ENCODE results near the gene CPNE2. TPM values are rescaled to one million over a fixed set of nuclear protein-coding genes. Genes with fewer than 3 reads are reported as not detected.
"Not testable (repeated sequence)": the region's sequence is repeated elsewhere in the genome, so short reads cannot be mapped to it uniquely, and the experiment has no call there.

Gene CPNE2
- total RNA-seq, 1 donor = 13.3 TPM

DNA sequence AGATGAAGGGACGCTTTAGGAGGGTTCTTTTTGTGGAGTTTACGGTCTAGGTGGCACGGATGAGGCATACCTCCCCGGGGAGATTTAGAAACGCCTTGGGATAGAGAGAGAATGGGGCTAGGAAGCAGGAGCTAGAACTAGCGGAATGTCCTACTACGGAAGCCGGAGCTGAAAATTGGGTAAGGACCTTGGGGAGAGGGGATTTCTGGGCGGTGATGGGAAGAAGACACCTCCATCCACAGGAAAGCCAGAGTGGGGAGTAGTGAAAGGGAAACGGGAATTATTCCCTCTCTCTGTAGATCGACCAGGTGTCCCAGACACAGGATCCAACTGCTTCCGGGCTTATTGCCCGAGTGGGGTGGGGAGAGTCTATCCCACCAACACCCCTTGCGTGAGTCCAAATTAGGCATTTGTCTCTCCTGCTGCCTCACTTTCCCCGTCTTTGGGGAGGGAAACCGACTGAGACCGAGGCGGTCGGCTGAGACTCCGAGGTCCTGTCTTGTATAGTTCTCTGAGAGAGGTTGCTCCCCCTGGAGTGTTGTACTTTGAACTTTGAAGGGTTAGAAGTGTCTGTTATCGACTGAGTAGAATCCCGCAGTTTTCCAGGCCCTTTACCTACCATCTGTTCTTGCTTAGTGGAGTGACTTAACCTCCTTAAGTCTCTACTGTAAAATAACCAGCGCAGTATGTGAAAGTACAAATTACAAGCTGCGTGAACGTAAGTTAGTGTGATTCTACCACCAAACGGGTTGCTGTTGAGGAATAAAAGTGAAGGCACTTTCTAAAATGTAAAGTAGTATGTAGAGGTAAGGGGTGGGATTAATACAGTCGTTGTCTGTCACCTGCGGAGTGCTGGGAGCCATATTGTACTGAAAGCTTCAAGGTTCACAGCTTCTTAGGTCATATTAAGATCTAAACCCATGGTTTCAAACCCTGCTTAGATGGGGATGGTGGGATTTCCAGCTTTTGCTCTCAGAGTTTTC lies 94.8 kb downstream of the CPNE2 start:
- H3K9me3 ChIP-seq (ENCODE audit: low read depth, low read length) = no peaks in the 10 kb centered on the region
- peak overlapping the region; percentile 97 for H3K4me3 ChIP-seq (ENCODE audit: low read length)
- H3K27me3 ChIP-seq (ENCODE audit: insufficient read depth, low read length) = no peaks in the 10 kb centered on the region
- peaks cover 38% of the 10 kb centered on the region for H3K4me1 ChIP-seq (ENCODE audit: insufficient read depth, low read length)

DNA sequence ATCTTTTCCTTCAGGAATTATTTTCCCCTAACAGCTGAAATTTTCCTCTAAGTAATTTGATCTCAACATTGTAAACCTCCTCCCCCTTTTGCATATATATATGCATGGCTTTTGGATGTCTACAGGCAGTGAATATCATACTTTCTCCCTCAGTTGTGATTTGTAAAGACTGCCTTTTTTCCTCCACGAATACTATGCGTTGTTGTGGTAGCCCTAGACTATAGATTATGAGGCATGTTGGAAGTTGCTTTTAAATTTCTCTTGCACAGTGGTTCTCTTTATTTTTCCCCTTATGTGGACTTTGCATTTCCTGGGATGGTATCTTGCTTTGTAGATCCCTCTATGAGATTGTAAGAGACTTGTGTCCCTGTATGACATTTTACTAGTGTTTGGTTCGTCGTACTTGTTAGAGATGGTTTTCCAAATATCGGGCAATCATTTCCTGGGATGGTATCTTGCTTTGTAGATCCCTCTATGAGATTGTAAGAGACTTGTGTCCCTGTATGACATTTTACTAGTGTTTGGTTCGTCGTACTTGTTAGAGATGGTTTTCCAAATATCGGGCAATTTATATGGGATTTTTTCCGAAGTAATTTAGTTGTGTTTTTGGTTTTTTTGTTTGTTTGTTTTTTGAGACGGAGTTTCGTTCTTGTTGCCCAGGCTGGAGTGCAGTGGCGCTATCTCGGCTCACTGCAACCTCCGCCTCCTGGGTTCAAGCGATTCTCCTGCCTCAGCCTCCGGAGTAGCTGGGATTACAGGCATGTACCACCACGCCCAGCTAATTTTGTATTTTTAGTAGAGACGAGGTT lies 95.7 kb downstream of the CPNE2 start:
- not testable (repeated sequence) for H3K27me3 ChIP-seq (ENCODE audit: insufficient read depth, low read length); H3K9me3 ChIP-seq (ENCODE audit: low read depth, low read length); H3K4me3 ChIP-seq (ENCODE audit: low read length)
- peaks cover 42% of the 10 kb centered on the region for H3K4me1 ChIP-seq (ENCODE audit: insufficient read depth, low read length)

DNA sequence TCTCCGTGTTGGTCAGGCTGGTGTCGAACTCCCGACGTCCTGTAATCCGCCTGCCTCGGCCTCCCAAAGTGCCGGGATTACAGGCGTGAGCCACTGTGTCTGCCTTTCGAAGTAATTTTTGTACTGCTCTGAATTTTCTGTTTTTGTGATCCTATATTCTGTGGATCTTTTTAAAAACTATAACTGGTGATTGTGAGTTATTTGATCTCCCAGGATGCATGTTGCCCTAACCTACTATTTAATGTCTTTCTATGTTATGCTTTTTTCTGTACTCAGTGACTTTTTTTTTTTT lies 96.3 kb downstream of the CPNE2 start:
- Histone ChIP-seq H3K4me1 (ENCODE audit: insufficient read depth, low read length) (peaks cover 40% of the 10 kb centered on the region), H3K9me3 (ENCODE audit: low read depth, low read length) (no peaks in the 10 kb centered on the region), H3K4me3 (ENCODE audit: low read length) (no peak overlapping the region), H3K27me3 (ENCODE audit: insufficient read depth, low read length) (no peaks in the 10 kb centered on the region)

DNA sequence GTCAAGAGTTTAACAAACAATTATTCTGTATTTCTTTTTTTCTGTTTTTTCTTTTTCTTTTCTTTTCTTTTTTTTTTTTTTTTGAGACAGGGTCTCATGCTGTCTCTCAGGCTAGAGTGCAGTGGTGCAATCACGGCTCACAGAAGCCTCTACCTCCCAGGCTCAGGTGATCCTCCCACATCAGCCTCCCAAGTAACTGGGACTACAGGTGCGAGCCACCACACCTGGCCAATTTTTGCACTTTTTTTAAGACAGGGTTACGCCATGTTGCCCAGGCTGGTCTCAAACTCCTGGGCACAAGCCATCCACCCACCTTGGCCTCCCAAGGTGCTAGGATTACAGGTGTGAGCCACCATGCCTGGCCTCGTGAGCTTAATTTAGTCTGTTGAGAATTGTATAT lies 97.1 kb downstream of the CPNE2 start:
- H3K4me1 ChIP-seq (ENCODE audit: insufficient read depth, low read length) = peaks cover 38% of the 10 kb centered on the region
- not testable (repeated sequence) for H3K4me3 ChIP-seq (ENCODE audit: low read length)

DNA sequence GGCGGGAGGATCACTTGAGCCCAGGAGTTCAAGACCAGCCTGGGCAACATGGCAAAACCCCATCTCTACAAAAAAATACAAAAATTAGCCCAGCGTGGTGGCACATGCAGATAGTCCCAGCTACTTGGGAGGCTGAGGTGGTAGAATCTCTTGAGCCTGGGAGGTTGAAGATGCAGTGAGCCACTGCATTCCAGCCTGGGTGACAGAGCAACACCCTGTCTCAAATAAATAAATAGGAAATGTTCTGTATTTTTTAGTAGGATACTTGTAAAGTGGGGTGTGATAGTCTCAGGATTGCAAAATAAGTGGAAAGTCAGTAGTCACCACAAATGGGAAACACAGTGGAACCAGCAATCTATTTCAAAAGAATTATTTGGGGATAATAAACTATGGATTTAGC lies 97.8 kb downstream of the CPNE2 start:
- no peaks in the 10 kb centered on the region for H3K27me3 ChIP-seq (ENCODE audit: insufficient read depth, low read length)
- no peak overlapping the region for H3K4me3 ChIP-seq (ENCODE audit: low read length)
- H3K4me1 ChIP-seq (ENCODE audit: insufficient read depth, low read length) = peaks cover 32% of the 10 kb centered on the region
- no peaks in the 10 kb centered on the region for H3K9me3 ChIP-seq (ENCODE audit: low read depth, low read length)

More for the DNA sequence above, 97.1 kb downstream of the CPNE2 start:
- H3K27me3 ChIP-seq (ENCODE audit: insufficient read depth, low read length); H3K9me3 ChIP-seq (ENCODE audit: low read depth, low read length): not testable (repeated sequence)

DNA sequence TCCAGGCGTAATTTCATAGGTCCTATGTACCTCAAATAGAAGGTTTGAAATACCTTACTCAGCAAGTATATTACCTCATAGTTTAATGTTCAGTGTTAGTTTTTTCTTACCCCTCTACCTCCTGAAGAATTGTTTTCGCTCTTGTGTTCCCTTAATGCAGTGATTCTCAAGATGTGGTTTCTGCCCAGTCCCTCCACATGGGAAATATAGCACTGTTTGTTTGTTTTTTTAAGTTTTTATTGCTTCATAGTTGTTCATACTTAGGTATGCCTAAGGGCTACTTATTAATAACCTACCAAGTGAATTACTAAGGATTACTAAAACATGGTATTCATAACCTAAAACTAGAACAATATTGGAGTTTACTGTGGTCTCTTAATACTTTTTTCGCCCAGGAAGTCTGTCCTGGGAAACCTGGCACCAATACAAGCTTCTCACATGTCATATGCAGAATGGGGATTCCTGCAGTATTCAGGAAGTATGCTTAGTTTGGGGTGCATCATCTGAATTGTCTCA lies 98.7 kb downstream of the CPNE2 start:
- Histone ChIP-seq H3K4me3 (ENCODE audit: low read length) (no peak overlapping the region), H3K9me3 (ENCODE audit: low read depth, low read length) (no peaks in the 10 kb centered on the region), H3K4me1 (ENCODE audit: insufficient read depth, low read length) (peaks cover 30% of the 10 kb centered on the region), H3K27me3 (ENCODE audit: insufficient read depth, low read length) (no peaks in the 10 kb centered on the region)

DNA sequence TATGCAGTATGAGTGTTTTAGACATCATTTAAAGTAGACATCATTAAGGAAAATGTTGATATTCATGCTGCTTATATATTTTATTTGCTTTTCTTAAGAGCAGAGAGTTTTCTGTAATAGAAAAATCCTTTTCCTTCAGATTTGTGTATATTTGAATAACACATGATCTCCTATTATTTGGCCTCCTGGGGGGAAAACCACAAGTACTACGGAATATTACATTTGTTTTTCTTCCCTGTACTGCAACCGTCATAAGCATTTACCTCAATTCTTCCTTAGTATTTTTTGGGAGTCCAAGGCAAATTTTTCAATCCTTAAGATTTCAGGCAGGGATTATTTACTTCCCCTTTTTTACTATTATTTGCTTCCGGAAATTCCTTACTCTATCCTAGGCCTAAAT lies 99.8 kb downstream of the CPNE2 start:
- Histone ChIP-seq H3K27me3 (ENCODE audit: insufficient read depth, low read length) (no peaks in the 10 kb centered on the region), H3K4me1 (ENCODE audit: insufficient read depth, low read length) (peaks cover 25% of the 10 kb centered on the region), H3K9me3 (ENCODE audit: low read depth, low read length) (no peaks in the 10 kb centered on the region), H3K4me3 (ENCODE audit: low read length) (no peak overlapping the region)

DNA sequence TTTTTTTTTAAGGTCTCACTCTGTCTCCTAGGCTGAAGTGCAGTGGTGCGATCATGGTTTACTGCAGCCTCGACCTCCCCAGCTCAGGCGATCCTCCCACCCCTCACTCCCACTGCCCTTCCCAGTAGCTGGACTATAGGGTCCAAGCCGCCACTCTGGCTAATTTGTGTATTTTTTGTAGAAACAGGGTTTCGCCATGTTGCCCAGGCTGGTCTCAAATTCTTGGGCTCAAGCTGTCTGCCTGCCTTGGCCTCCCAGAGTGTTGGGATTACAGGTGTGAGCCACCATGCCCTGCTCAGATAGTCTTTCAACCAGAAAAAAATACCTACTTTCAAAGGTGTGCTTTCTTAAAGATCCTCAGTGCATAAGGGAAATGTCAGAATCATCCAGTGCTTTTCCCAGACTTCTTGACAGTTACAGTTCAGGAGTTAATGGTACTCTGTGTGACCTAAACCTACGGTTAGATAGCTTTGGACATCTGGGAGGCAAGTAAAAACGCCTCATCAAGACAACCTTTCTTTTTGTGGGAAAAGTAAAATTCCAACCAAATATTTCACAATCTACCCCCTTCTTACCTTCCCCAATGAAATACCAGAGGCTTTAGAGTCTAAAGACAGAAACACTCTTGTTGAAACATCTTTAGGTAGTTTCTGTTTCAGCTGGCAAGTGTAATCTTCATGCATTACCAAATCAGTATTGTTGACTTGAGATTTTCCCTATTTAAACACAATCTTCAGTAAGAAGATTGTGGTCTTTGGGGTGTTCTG lies 100.5 kb downstream of the CPNE2 start:
- Histone ChIP-seq H3K27me3 (ENCODE audit: insufficient read depth, low read length) (no peaks in the 10 kb centered on the region), H3K9me3 (ENCODE audit: low read depth, low read length) (no peaks in the 10 kb centered on the region)

DNA sequence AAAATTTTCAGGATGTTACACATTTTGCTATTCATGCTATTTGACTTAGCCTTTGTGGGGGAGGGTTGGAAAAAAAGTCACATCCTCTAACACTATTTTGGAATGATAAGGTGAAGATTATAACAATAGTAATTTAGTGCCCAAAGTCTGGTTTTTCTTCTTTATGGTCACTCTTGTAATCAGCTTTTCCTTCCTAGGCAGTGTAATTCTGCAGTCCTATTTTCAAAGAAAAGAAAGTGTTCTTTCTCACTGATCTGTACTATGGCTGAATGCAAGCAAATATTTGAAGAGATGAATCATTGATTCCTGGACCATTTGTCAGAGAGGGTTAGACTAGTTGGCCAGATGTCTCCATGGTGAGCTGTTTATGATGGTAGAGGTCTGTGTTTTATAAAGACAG lies 102.1 kb downstream of the CPNE2 start:
- H3K9me3 ChIP-seq (ENCODE audit: low read depth, low read length) = no peaks in the 10 kb centered on the region
- no peak overlapping the region for H3K4me3 ChIP-seq (ENCODE audit: low read length)
- peaks cover 14% of the 10 kb centered on the region for H3K4me1 ChIP-seq (ENCODE audit: insufficient read depth, low read length)
- no peaks in the 10 kb centered on the region for H3K27me3 ChIP-seq (ENCODE audit: insufficient read depth, low read length)

More for the DNA sequence above, 100.5 kb downstream of the CPNE2 start:
- H3K4me1 ChIP-seq (ENCODE audit: insufficient read depth, low read length) = peaks cover 18% of the 10 kb centered on the region
- H3K4me3 ChIP-seq (ENCODE audit: low read length) = no peak overlapping the region

DNA sequence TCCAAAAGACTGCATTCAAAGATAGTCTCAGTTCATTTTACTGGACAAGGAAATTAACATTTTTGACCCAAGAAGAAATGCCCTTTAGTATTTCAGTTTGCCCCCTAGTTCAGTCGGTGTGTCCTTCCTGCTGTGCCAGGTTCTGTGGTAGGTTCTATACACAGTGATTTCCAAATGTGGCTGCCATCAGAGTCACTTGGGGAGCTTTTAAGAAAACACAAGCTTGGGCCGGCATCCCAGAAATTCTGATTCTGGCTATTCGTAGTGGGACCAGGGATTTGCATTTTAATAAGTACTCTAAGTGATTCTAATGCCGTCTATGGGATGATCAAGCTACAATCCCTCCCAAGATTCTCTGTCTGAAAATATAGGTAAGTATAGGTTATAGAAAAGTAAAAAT lies 103.9 kb downstream of the CPNE2 start:
- no peaks in the 10 kb centered on the region for H3K9me3 ChIP-seq (ENCODE audit: low read depth, low read length)
- H3K27me3 ChIP-seq (ENCODE audit: insufficient read depth, low read length) = no peaks in the 10 kb centered on the region
- H3K4me3 ChIP-seq (ENCODE audit: low read length) = no peak overlapping the region
- peaks cover 9% of the 10 kb centered on the region for H3K4me1 ChIP-seq (ENCODE audit: insufficient read depth, low read length)

DNA sequence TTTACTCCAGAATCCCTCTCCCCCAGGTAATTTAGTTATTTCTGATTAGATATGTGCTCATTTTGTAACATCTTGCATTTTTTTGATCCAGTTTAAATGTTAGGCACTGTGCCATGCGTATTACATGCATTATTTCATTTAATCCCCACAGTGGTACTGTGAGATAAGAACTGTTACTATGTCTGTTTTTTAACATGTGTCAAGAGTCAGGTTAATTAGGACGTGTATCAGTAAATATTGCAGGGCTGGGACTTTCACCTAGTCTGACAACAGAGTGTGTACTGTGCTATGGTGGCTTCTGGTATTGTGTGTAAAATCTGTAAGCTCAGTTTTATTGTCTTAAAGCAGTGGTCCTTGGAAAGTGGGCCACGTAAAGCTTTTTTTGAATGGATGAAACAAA lies 104.4 kb downstream of the CPNE2 start:
- H3K4me1 ChIP-seq (ENCODE audit: insufficient read depth, low read length) = peaks cover 9% of the 10 kb centered on the region
- H3K4me3 ChIP-seq (ENCODE audit: low read length) = no peak overlapping the region
- no peaks in the 10 kb centered on the region for H3K9me3 ChIP-seq (ENCODE audit: low read depth, low read length)
- H3K27me3 ChIP-seq (ENCODE audit: insufficient read depth, low read length) = no peaks in the 10 kb centered on the region

Other genes with a start within 250 kb of the CPNE2 start
- gene SLC12A3, start 227.4 kb upstream of the CPNE2 start, total RNA-seq = 0.10 TPM
- 211 TPM for gene HERPUD1, start 160.4 kb upstream of the CPNE2 start, total RNA-seq
- gene CETP, start 130.6 kb upstream of the CPNE2 start, total RNA-seq = 0.52 TPM
- 246 TPM for gene NLRC5, start 103.0 kb upstream of the CPNE2 start, total RNA-seq
- gene PSME3IP1, start 93.5 kb downstream of the CPNE2 start, total RNA-seq = 75.2 TPM
- 25.4 TPM for gene RSPRY1, start 93.7 kb downstream of the CPNE2 start, total RNA-seq
- gene ARL2BP, start 152.7 kb downstream of the CPNE2 start, total RNA-seq = 61.5 TPM
- 0.63 TPM for gene PLLP, start 192.1 kb downstream of the CPNE2 start, total RNA-seq